Stimulated activated CD4-positive, alpha-beta T cell treated with anti-CD3 and anti-CD28 coated beads, Interleukin-12 subunit alpha, Interleukin-12 subunit beta, amount 100 ng/mL, for 24 hours (primary cell): ENCODE data around the gene KRTAP2-3.
"Not testable (repeated sequence)": the region's sequence is repeated elsewhere in the genome, so short reads cannot be mapped to it uniquely, and the experiment has no call there.

Source experiments
- DNase-seq, 2 experiments: peaks; one replicate each; pipeline ENCODE4 v3.0.0-alpha.2; 2020; ENCODE audit warnings: low read depth in 2 of 2

KRTAP2-3 gene

DNA sequence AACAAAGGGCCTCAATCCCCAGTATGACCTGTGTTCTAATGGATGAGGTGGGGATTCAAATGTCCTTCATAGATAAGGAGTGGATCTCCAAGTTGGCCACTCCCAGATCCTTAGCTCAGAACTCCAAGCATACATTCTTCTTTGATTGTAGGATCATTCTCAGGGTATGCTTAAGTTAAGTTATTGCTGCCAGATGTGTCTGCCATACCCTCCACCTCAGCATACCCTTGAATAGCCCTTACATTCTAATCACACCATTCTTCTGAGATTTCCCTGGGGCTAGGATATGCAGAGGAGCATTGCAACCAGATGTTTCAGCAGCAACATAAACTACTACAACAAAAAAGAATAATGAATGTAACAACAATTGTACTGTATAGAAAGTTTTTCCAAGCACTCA, 7.4 kb upstream of the KRTAP2-3 start:
- DNase-seq = no peak

- no peak for DNase-seq
Measured at GRCh38 chr17:41065829-41066624, 6.1 kb upstream of the KRTAP2-3 start, which contains the start of gene KRTAP2-4. TSS of gene KRTAP2-4 (minus strand) at chr17:41065879. CDS start at chr17:41065845, 34 bp downstream.

DNA sequence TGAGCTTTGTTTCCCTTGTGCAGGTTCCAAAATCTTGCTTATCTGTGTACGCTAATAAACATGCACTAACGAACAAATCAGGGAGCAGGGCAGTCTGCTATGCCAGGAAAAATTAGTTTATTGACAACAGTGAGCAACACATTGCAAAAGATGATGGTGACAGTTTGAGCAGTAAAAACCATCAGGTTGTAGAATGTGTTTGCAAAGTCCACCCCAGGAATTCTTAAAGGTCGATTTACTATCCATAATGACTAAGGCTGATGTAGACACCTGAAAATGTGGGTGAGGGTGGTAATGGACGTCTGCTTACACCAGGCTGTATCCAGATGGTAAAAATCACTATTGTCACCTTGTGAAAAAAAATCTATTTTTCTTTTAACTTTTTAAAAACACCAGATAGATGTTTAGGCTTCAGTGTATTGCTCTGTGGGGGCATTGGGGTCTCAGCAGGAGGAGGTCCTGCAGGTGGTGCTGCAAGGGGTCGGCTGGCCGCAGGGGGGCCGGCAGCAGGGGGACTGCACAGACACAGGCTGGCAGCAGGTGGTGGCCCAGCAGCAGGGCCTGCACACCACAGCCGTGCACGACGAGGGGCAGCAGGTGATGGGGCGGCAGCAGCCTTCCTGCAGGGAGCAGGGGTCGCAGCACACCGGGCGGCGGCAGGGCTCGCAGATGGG, 5.2 kb upstream of the KRTAP2-3 start:
- DNase-seq = not testable (repeated sequence)

GRCh38 chr17:41064301-41064700, 4.4 kb upstream of the KRTAP2-3 start:
- DNase-seq = no peak

- DNase-seq = no peak
Measured at GRCh38 chr17:41063449-41063848, 3.5 kb upstream of the KRTAP2-3 start.

GRCh38 chr17:41061964-41062363, 2.0 kb upstream of the KRTAP2-3 start:
- DNase-seq = no peak

DNA sequence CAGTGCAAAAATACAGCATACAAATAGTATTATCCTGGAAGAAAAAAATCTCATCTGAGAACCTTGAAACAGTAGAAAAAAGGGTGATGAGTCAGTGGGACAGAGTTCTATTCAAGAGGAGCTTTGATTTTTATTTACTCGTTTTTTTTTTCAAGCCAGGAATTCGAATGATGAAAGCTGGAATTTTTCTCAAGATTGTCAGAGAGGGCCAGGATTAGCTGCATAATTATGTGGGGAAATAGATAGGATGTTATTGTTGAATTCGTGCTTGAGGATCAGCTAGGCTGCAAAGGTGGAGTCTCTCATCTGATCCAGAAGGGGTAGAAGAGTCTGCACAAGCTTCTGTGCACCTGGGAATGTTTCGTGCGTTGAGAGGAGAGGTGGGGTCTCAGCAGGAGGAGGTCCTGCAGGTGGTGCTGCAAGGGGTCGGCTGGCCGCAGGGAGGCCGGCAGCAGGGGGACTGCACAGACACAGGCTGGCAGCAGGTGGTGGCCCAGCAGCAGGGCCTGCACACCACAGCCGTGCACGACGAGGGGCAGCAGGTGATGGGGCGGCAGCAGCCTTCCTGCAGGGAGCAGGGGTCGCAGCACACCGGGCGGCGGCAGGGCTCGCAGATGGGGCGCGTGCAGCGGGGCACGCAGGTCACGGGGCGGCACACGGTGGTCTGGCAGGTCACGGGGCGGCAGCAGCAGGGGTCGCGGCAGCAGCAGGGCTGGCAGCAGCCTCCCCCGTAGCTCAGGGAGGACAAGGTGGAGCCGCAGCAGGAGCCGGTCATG, 450 bp downstream of the KRTAP2-3 start:
- not testable (repeated sequence) for DNase-seq

GRCh38 chr17:41058741-41059140, 1.2 kb downstream of the KRTAP2-3 start:
- DNase-seq = no peak

- DNase-seq = no peak
Measured at GRCh38 chr17:41057547-41057946, 2.4 kb downstream of the KRTAP2-3 start.

DNA sequence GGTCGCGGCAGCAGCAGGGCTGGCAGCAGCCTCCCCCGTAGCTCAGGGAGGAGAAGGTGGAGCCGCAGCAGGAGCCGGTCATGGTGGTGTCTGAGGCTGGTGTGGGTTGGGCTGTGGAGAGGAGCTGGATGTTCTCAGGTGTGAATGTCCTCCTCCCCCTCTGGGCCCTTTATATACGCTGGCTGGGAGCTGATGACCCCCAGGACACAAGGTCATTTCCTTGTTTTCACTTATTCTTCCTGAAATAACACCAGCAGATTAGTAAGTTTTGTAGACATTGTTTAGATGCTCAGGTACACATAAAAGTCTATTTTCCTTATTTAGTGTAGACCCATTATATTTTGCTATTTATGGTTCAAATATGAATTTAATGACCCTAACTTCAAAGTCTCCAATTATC, 4.8 kb downstream of the KRTAP2-3 start, which contains the start of gene KRTAP2-2:
Gene KRTAP2-2, minus strand, starts transcription at position 101 of the 400 bp plus-strand sequence. Its CDS starts 19 bp downstream, at position 82.
- DNase-seq = not testable (repeated sequence)

DNA sequence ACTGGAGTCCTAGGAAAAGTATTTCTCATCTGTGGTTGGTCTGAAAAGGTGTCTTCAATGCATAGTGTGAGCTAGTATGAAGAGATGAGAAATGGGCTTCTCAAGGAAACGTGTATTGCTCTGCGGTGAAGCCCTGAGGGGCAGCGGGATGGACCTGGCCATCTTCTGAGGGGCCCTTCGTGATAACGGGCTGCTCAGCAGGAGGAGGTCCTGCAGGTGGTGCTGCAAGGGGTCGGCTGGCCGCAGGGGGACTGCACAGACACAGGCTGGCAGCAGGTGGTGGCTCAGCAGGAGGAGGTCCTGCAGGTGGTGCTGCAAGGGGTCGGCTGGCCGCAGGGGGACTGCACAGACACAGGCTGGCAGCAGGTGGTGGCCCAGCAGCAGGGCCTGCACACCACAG, 5.4 kb downstream of the KRTAP2-3 start:
- DNase-seq = not testable (repeated sequence)

- DNase-seq = no peak
Measured at GRCh38 chr17:41054025-41054424, 5.9 kb downstream of the KRTAP2-3 start.

DNA sequence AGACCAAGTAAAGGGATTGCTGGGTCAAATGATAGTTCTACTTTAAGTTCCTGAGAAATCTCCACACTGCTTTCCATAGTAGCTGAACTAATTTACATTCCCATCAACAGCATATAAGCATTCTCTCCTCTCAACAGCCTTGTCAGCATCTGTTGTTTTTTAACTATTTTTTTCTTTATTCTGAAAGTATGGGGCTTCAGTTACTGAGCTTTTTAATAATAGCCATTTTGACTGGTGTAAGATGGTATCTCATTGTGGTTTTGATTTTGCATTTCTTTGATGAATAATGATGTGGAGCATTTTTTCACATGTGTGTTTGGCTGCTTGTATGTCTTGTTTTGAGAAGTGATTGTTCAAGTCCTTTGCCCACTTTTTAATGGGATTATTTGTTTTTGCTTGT, 7.3 kb downstream of the KRTAP2-3 start:
- DNase-seq = no peak

GRCh38 chr17:41049110-41049509, 10.8 kb downstream of the KRTAP2-3 start:
- no peak for DNase-seq

GRCh38 chr17:41048441-41048840, 11.5 kb downstream of the KRTAP2-3 start:
- DNase-seq = no peak

- not testable (repeated sequence) for DNase-seq
Measured at GRCh38 chr17:41046735-41047465, 13.0 kb downstream of the KRTAP2-3 start, which contains the start of gene KRTAP2-1. TSS of gene KRTAP2-1 (minus strand) at chr17:41047316. CDS start at chr17:41047267, 49 bp downstream.

GRCh38 chr17:41042953-41043352, 17.0 kb downstream of the KRTAP2-3 start:
- DNase-seq = no peak

DNA sequence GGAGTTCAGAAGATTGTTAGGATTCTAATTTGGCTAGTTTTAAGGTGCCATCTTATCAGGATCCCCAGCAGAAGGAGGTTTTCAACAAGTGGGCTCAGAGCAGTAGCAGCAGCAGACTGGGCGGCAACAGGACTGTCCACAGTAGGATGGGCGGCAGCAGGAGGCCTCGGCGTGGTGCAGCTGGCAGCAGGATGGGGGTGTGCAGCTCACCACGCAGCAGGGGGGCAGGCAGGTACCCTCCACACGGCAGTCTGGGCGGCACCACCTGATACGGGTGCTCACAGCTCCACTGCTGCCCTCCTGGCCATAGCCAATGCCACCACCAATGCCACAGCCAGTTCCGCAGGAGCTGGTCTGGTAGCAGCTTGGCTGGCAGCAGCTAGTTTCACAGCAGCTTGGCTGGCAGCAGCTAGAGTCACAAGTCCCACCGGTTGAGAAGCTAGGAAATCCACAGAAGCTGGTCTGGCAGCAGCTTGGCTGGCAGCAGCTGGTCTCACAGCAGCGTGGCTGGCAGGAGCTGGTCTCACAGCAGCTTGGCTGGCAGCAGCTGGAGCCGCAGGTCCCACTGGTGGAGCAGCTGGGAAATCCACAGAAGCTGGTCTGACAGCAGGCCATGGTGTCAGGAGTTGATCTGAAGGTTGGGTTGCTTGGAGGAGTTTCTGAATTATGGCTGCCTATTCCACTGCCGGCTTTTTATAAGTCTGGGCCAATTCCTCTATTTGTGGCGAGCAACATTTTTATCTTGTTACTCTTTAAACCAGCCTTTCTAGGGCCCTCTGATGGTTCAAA, 18.9 kb downstream of the KRTAP2-3 start, which contains the start of gene KRTAP1-1:
Gene KRTAP1-1, minus strand, starts transcription at position 668 of the 789 bp plus-strand sequence. Its CDS starts 53 bp downstream, at position 615.
- not testable (repeated sequence) for DNase-seq

DNA sequence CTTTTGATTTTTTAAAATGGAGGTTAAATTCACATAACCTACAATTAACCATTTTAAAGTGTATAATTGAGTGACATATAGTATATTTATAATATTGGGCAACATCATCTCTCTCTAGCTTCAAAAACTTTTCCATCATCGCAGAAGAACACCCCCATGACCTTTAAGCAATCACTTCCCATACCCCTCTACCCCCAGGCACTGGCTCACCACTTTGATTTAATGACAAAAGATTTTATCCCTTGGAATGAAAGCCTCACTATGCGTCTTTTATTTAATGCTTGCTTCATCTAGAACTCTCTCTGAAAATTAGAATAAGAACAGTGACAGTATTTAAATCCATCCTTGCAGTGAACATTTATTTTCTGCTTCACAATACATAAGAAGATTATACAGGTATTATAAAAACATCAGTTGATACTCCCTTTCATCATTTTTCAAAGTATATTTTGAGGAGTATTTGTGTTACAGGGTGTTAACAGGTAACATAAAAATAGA, 22.0 kb downstream of the KRTAP2-3 start:
- no peak for DNase-seq

DNA sequence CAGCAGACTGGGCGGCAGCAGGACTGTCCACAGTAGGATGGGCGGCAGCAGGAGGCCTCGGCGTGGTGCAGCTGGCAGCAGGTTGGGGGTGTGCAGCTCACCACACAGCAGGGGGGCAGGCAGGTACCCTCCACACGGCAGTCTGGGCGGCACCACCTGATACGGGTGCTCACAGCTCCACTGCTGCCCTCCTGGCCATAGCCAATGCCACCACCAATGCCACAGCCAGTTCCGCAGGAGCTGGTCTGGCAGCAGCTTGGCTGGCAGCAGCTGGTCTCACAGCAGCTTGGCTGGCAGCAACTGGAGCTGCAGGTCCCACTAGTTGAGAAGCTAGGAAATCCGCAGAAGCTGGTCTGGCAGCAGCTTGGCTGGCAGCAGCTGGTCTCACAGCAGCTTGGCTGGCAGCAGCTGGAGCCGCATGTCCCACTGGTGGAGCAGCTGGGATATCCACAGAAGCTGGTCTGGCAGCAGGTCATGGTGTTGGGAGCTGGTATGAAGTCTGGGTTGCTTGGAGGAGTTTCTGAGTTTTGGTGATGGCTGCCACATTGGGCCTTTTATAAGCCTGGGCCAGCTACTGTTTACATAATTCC, 25.5 kb downstream of the KRTAP2-3 start, which contains the start of gene KRTAP1-3:
Gene KRTAP1-3, minus strand, starts transcription at position 529 of the 590 bp plus-strand sequence. Its CDS starts 53 bp downstream, at position 476.
- DNase-seq = not testable (repeated sequence)
